KMS-11 (cell line): ENCODE data around the gene FZD2.

ENCODE experiments used
- H2AFZ ChIP-seq: fragments of 200-600 bp; sonication (generic); 2 replicates; pipeline ENCODE4 v1.6.1; 2016; ENCODE audit warnings: antibody characterized with exemption, mixed run types, low read depth
- H3K27ac ChIP-seq: fragments of 200-600 bp; sonication (generic); 2 replicates; pipeline ENCODE4 v1.6.1; 2016; ENCODE audit warnings: mild to moderate bottlenecking, mixed run types
- H3K27me3 ChIP-seq: fragments of 200-600 bp; sonication (generic); 2 replicates; pipeline ENCODE4 v1.6.1; 2017; ENCODE audit warnings: mild to moderate bottlenecking, low read depth, mixed run types, moderate library complexity; ENCODE audit not compliant: insufficient read depth
- H3K36me3 ChIP-seq: fragments of 200-600 bp; sonication (generic); 2 replicates; pipeline ENCODE4 v1.6.1; 2017; ENCODE audit warnings: mild to moderate bottlenecking, mixed run types; ENCODE audit not compliant: insufficient read depth
- H3K4me1 ChIP-seq: fragments of 200-600 bp; sonication (generic); 2 replicates; pipeline ENCODE4 v1.6.1; 2016; ENCODE audit warnings: mild to moderate bottlenecking, low read depth, mixed run types; ENCODE audit not compliant: poor library complexity, severe bottlenecking
- H3K4me2 ChIP-seq: fragments of 200-600 bp; sonication (generic); 2 replicates; pipeline ENCODE4 v1.7.0; 2016; ENCODE audit warnings: mild to moderate bottlenecking, mixed run types
- H3K4me3 ChIP-seq: fragments of 200-600 bp; sonication (generic); IDR thresholded peaks from 2 replicates; pipeline ENCODE4 v1.6.1; 2017; ENCODE audit warnings: low read depth, low read length, mixed read lengths; ENCODE audit not compliant: insufficient read depth
- H3K79me2 ChIP-seq: fragments of 200-600 bp; sonication (generic); 2 replicates; pipeline ENCODE4 v1.6.1; 2016; ENCODE audit warnings: low read depth, mixed run types; ENCODE audit not compliant: insufficient read depth
- H3K9ac ChIP-seq: fragments of 200-600 bp; sonication (generic); 2 replicates; pipeline ENCODE4 v1.6.1; 2016; ENCODE audit warnings: mild to moderate bottlenecking, mixed run types
- H4K20me1 ChIP-seq: fragments of 200-600 bp; sonication (generic); 2 replicates; pipeline ENCODE4 v1.6.1; 2016; ENCODE audit warnings: mild to moderate bottlenecking, mixed run types; ENCODE audit not compliant: insufficient read depth
- TF ChIP-seq, protein P1 (sequence below): fragments of 200-600 bp; sonication (generic); conservative IDR thresholded peaks from 2 replicates; pipeline ENCODE4 v1.6.1; 2017; ENCODE audit warnings: low read depth, mild to moderate bottlenecking, antibody characterized with exemption, low read length, moderate library complexity, mixed read lengths

FZD2 gene

DNA sequence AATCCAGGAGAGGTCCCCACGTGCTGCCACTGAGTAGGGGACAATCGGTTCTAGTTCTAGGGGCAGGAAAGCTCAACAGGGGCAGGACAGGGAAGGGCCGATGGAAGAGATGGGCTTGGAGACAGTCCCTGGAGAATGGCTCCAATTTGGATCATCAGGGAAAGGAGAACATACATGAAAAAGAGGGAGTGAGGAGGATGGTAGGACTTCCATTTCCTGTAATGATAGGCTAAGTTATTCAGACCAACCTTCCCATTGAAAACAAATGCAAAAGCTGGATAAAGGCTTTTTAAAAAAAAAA lies 33.7 kb upstream of the FZD2 start:
- no peak overlapping the region for H3K9ac ChIP-seq
- H3K27me3 ChIP-seq, result no peaks in the 10 kb centered on the region
- no peak overlapping the region for H3K27ac ChIP-seq
- H3K4me3 ChIP-seq, result no peak overlapping the region
- peaks cover 4% of the 10 kb centered on the region for H3K4me1 ChIP-seq
- H3K79me2 ChIP-seq, result no peaks in the 10 kb centered on the region
- TF ChIP-seq, protein P1, sequence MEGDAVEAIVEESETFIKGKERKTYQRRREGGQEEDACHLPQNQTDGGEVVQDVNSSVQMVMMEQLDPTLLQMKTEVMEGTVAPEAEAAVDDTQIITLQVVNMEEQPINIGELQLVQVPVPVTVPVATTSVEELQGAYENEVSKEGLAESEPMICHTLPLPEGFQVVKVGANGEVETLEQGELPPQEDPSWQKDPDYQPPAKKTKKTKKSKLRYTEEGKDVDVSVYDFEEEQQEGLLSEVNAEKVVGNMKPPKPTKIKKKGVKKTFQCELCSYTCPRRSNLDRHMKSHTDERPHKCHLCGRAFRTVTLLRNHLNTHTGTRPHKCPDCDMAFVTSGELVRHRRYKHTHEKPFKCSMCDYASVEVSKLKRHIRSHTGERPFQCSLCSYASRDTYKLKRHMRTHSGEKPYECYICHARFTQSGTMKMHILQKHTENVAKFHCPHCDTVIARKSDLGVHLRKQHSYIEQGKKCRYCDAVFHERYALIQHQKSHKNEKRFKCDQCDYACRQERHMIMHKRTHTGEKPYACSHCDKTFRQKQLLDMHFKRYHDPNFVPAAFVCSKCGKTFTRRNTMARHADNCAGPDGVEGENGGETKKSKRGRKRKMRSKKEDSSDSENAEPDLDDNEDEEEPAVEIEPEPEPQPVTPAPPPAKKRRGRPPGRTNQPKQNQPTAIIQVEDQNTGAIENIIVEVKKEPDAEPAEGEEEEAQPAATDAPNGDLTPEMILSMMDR, result no peak
- H2AFZ ChIP-seq, result peak overlapping the region; percentile 85
- H3K36me3 ChIP-seq, result no peaks in the 10 kb centered on the region
- no peaks in the 10 kb centered on the region for H4K20me1 ChIP-seq
- peak overlapping the region; percentile 25; the same call in 1 of the 2 replicates for H3K4me2 ChIP-seq

- no peaks in the 10 kb centered on the region for H3K79me2 ChIP-seq
- no peak overlapping the region for H2AFZ ChIP-seq
- H3K27ac ChIP-seq, result no peak overlapping the region
- TF ChIP-seq, protein P1, result no peak
- no peak overlapping the region for H3K9ac ChIP-seq
- H3K27me3 ChIP-seq, result no peaks in the 10 kb centered on the region; the same call in 1 of the 2 replicates
- H4K20me1 ChIP-seq, result no peaks in the 10 kb centered on the region
- H3K4me3 ChIP-seq, result no peak overlapping the region
- H3K36me3 ChIP-seq, result no peaks in the 10 kb centered on the region
- no peak overlapping the region for H3K4me2 ChIP-seq
- H3K4me1 ChIP-seq, result peaks cover 4% of the 10 kb centered on the region
These were observed 30.2 kb upstream of the FZD2 start for GRCh38 chr17:44527102-44527501.

GRCh38 chr17:44527954-44528353 lies 29.3 kb upstream of the FZD2 start:
- H3K9ac ChIP-seq, result no peak overlapping the region
- no peaks in the 10 kb centered on the region; the same call in 1 of the 2 replicates for H3K27me3 ChIP-seq
- no peak overlapping the region for H3K27ac ChIP-seq
- H4K20me1 ChIP-seq, result no peaks in the 10 kb centered on the region
- H3K79me2 ChIP-seq, result no peaks in the 10 kb centered on the region
- H3K4me3 ChIP-seq, result no peak overlapping the region
- H3K4me1 ChIP-seq, result peaks cover 4% of the 10 kb centered on the region
- no peaks in the 10 kb centered on the region for H3K36me3 ChIP-seq
- H3K4me2 ChIP-seq, result no peak overlapping the region
- TF ChIP-seq, protein P1, result no peak
- H2AFZ ChIP-seq, result no peak overlapping the region

DNA sequence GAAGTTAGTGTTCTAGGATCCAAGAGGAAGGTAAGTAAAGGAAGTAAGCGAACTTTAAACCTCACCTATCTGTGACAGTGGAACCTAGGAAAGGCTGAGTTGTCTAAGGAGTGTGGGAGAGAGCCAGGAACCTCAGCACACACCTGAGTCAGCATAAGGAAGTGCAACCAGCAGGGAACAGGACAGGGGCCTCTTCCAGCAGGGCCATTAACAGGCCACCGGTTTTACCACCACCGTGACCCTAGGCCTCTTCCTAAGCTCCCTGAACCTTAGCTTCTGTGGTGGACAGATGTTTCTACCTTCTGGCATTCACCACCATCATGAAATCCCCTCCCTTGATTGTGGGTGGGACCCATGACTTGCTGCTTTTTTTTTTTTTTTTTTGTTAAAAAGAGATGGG lies 27.4 kb upstream of the FZD2 start:
- H4K20me1 ChIP-seq, result no peaks in the 10 kb centered on the region
- H3K27ac ChIP-seq, result no peak overlapping the region
- H3K9ac ChIP-seq, result no peak overlapping the region
- no peak overlapping the region for H3K4me3 ChIP-seq
- H3K27me3 ChIP-seq, result no peaks in the 10 kb centered on the region; the same call in 1 of the 2 replicates
- TF ChIP-seq, protein P1, result no peak
- H3K4me2 ChIP-seq, result no peak overlapping the region
- H3K79me2 ChIP-seq, result no peaks in the 10 kb centered on the region
- H3K4me1 ChIP-seq, result peaks cover 4% of the 10 kb centered on the region
- H2AFZ ChIP-seq, result no peak overlapping the region
- H3K36me3 ChIP-seq, result no peaks in the 10 kb centered on the region

GRCh38 chr17:44530896-44531418 lies 26.3 kb upstream of the FZD2 start:
- no peak overlapping the region for H3K4me2 ChIP-seq
- H3K4me3 ChIP-seq, result no peak overlapping the region
- TF ChIP-seq, protein P1, result no peak

More at GRCh38 chr17:44530896-44531418, 26.3 kb upstream of the FZD2 start:
- no peak overlapping the region for H3K9ac ChIP-seq
- H3K4me1 ChIP-seq, result peaks cover 7% of the 10 kb centered on the region
- H3K79me2 ChIP-seq, result no peaks in the 10 kb centered on the region
- H3K27ac ChIP-seq, result no peak overlapping the region
- no peaks in the 10 kb centered on the region for H3K36me3 ChIP-seq
- no peaks in the 10 kb centered on the region; the same call in 1 of the 2 replicates for H3K27me3 ChIP-seq
- H4K20me1 ChIP-seq, result no peaks in the 10 kb centered on the region
- H2AFZ ChIP-seq, result no peak overlapping the region
